ENCODE data around the gene REPS1. TPM values are rescaled to one million over a fixed set of nuclear protein-coding genes. Genes with fewer than 3 reads are reported as not detected.

Gene REPS1, protein sequence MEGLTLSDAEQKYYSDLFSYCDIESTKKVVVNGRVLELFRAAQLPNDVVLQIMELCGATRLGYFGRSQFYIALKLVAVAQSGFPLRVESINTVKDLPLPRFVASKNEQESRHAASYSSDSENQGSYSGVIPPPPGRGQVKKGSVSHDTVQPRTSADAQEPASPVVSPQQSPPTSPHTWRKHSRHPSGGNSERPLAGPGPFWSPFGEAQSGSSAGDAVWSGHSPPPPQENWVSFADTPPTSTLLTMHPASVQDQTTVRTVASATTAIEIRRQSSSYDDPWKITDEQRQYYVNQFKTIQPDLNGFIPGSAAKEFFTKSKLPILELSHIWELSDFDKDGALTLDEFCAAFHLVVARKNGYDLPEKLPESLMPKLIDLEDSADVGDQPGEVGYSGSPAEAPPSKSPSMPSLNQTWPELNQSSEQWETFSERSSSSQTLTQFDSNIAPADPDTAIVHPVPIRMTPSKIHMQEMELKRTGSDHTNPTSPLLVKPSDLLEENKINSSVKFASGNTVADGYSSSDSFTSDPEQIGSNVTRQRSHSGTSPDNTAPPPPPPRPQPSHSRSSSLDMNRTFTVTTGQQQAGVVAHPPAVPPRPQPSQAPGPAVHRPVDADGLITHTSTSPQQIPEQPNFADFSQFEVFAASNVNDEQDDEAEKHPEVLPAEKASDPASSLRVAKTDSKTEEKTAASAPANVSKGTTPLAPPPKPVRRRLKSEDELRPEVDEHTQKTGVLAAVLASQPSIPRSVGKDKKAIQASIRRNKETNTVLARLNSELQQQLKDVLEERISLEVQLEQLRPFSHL
- 19.7 to 25.6 TPM (median 24.3 TPM) in 5 replicates for total RNA-seq (2022; extraction: Qiagen RNA extraction; ENCODE audit: low read depth)

DNA sequence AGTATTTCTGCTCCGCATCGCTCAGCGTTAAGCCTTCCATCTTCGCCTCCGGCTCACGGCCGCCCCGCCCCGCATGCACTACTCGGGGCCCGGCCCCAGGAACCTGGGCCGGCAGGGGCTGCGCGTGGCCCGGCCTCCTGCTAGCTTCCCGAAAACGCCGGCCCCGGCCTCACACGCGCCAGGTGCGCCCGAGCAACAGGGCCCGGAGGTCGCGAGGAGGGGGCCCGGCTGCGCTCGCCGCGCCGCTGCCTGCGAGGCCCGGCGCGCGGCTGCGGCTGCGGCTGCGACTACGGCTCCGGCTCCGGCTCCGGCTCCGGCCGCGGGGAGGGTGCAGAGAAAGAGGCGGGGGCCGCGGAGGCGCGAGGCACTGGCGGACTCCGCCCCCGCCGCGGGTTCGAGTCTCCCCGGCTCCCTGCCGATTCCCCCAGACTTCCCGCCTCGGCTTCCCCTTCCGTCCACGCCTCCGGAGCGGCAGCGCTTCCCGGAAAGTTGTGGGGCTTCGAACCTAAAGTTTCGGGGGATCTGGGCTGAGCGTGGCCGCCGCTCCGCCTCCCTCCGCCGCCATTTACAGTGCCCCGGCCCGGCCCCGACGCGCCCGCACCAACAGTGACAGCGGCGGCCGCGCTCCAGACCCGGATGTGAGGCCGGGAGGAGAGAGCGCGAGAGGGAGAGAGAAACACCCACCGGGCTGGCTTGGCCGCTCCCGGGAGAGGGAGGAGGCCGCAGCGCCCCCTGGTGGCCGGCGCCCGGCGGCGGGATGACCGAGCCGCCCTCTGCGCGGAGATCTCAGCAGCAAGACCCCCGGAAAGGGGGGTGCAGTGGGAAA, at the start of gene REPS1:
TSS of gene REPS1 (minus strand) at position 611 of the 826 bp plus-strand sequence. CDS start at position 40, 571 bp downstream.

DNA sequence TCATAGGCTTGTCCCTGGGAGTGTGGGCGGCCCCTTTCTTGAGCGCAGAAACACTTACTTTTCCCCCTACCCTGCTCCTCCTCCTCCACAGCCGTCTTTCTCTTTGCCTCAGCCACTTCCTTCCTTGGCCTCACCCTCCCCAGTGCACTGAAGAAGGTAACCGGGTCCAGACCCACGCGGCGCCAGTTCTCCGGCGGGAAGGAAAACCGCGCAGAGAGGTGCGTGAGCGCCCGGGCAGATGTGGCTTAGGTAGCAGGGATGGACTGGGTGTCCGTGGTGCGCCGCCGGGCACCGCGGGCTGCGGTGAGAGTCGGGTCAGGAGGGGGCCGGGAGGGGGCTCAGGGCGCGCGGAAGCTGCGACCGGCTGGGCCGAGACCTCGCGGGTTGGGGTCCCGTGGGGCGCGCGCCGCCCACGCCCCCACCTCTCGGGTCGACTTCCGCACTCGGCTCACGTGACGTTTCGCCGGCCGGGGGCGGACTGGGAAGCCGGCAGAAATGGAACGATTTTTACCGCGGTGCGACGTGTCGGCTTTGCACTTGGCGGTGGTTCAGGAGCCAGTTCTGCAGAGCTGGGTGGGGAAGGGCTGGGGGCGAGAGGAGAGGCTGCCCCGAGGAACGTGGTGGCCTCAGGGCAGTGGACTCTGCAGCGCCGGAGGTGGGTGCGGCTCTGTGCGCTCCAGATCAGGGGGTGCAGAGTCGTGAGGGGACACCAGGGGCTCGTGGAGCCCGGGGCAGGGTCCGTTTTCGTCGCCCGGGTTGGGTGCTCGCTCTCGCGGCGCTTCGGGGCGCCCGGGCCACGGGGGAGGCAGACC, 40.8 kb upstream of the REPS1 start, which contains the start of gene ABRACL:
TSS of gene ABRACL (plus strand) at position 88 of the 812 bp plus-strand sequence. CDS start 5,416 bp downstream, outside the sequence.

Other genes starting within 250 kb of the REPS1 start
- gene CCDC28A, start 214.5 kb downstream of the REPS1 start, total RNA-seq (2022; extraction: Qiagen RNA extraction; ENCODE audit: low read depth), result 9.3 to 14.5 TPM (median 13.5 TPM) in 5 replicates
- not detected in 5 replicates for gene ECT2L, start 192.2 kb downstream of the REPS1 start, total RNA-seq (2022; extraction: Qiagen RNA extraction; ENCODE audit: low read depth)
- 39.1 to 71.3 TPM (median 47.1 TPM) in 5 replicates for gene ABRACL, start 40.5 kb upstream of the REPS1 start, total RNA-seq (2022; extraction: Qiagen RNA extraction; ENCODE audit: low read depth)
- gene HECA, start 146.8 kb upstream of the REPS1 start, total RNA-seq (2022; extraction: Qiagen RNA extraction; ENCODE audit: low read depth), result 0.82 to 2.3 TPM (median 1.9 TPM) in 5 replicates